Smooth muscle cell (in vitro differentiated cells): Measurements from ENCODE around the gene MYCBPAP. TPM values are rescaled to one million over a fixed set of nuclear protein-coding genes. Genes with fewer than 3 reads are reported as not detected.

Experiments
- DNase-seq: peaks from one replicate; lab custom pipeline; 2025; ENCODE audit not compliant: unreplicated experiment; lab: John Stamatoyannopoulos, UW
- H2AFZ ChIP-seq: fragments of 200-600 bp; sonication (generic); 2 replicates; pipeline ENCODE4 v1.6.0; 2016; ENCODE audit warnings: antibody characterized with exemption, low read depth, mild to moderate bottlenecking
- H3F3A ChIP-seq: fragments of 200-600 bp; sonication (generic); 2 replicates; pipeline ENCODE4 v1.6.0; 2017; ENCODE audit warnings: antibody characterized with exemption, low read depth
- H3K27ac ChIP-seq: fragments of 200-600 bp; sonication (generic); 2 replicates; pipeline ENCODE4 v1.5.1; 2016; ENCODE audit warnings: low read depth, mild to moderate bottlenecking
- H3K27me3 ChIP-seq: fragments of 200-600 bp; sonication (generic); 2 replicates; pipeline ENCODE4 v1.6.1; 2016; ENCODE audit warnings: low read depth, mild to moderate bottlenecking
- H3K36me3 ChIP-seq: fragments of 200-600 bp; sonication (generic); 2 replicates; pipeline ENCODE4 v1.5.1; 2016; ENCODE audit warnings: low read depth
- H3K4me1 ChIP-seq: fragments of 200-600 bp; sonication (generic); 2 replicates; pipeline ENCODE4 v1.5.1; 2016; ENCODE audit warnings: low read depth
- H3K4me2 ChIP-seq: fragments of 200-600 bp; sonication (generic); 2 replicates; pipeline ENCODE4 v1.6.0; 2016; ENCODE audit warnings: mild to moderate bottlenecking
- H3K4me3 ChIP-seq: fragments of 200-600 bp; sonication (generic); 2 replicates; pipeline ENCODE4 v1.5.1; 2016; ENCODE audit warnings: mild to moderate bottlenecking
- H3K79me2 ChIP-seq: fragments of 200-600 bp; sonication (generic); 2 replicates; pipeline ENCODE4 v1.6.0; 2016; ENCODE audit warnings: low read depth, mild to moderate bottlenecking
- H3K9ac ChIP-seq: fragments of 200-600 bp; sonication (generic); 2 replicates; pipeline ENCODE4 v1.6.0; 2016; ENCODE audit warnings: low read depth
- H3K9me3 ChIP-seq: fragments of 200-600 bp; sonication (generic); replicated peaks from 2 replicates; pipeline ENCODE4 v1.5.1; 2016; ENCODE audit warnings: low read depth
- H4K20me1 ChIP-seq: fragments of 200-600 bp; sonication (generic); 2 replicates; pipeline ENCODE4 v1.6.0; 2016; ENCODE audit warnings: low read depth
- CTCF ChIP-seq: fragments of 200-600 bp; sonication (generic); IDR thresholded peaks from 2 replicates; pipeline ENCODE4 v1.5.1; 2017; ENCODE audit warnings: borderline replicate concordance, mild to moderate bottlenecking, antibody characterized with exemption; ENCODE audit not compliant: insufficient read depth, poor library complexity, severe bottlenecking
- WGBS: methylation state at CpG from one replicate; pipeline ENCODE4 v1.1.7; 2016; ENCODE audit warnings: low lambda C conversion rate; 5-methylcytosine and 5-hydroxymethylcytosine counted together
- polyA plus RNA-seq: library from polyadenylated mRNA; unstranded; fragments of >200 nt; fragmentation: Nextera tagmentation; extraction: Ambion mirVana; gene quantifications from 2 replicates; pipeline ENCODE4 v1.2.1, GENCODE V29; 2016
- total RNA-seq: library from RNA; depleted of rRNA; stranded (reverse); fragments of >200 nt; gene quantifications from 2 replicates; pipeline ENCODE4 v1.2.3, GENCODE V29; 2014

The MYCBPAP gene
- total and polyA plus RNA-seq, 2 experiments from 2014 or later, result 0.90 to 0.97 TPM

- Histone ChIP-seq H3K4me2 (peak overlapping the region; percentile 83), H4K20me1 (no peaks in the 10 kb centered on the region), H3K27ac (no peak overlapping the region), H3K9ac (no peak overlapping the region), H2AFZ (peak overlapping the region; percentile 16), H3K79me2 (no peaks in the 10 kb centered on the region), H3K27me3 (peaks cover 39% of the 10 kb centered on the region), H3K4me3 (peak overlapping the region; percentile 46), H3K36me3 (no peaks in the 10 kb centered on the region), H3K9me3 (no peaks in the 10 kb centered on the region), H3K4me1 (peaks cover 25% of the 10 kb centered on the region), H3F3A (no peaks in the 10 kb centered on the region)
- no peak for DNase-seq
- WGBS, result 4% methylated on average over 17 of the region's 17 CpGs
- TF ChIP-seq CTCF, result no peak
Measured at GRCh38 chr17:50533720-50534148, 25.5 kb downstream of the MYCBPAP start.

- Histone ChIP-seq H3K79me2 (no peaks in the 10 kb centered on the region), H3K4me2 (peak overlapping the region; percentile 83), H4K20me1 (no peaks in the 10 kb centered on the region), H3K9me3 (no peaks in the 10 kb centered on the region), H3K27me3 (peaks cover 35% of the 10 kb centered on the region), H2AFZ (peak overlapping the region; percentile 16), H3F3A (no peaks in the 10 kb centered on the region), H3K4me1 (peaks cover 25% of the 10 kb centered on the region), H3K4me3 (peak overlapping the region; percentile 46), H3K27ac (peak overlapping the region; percentile 28), H3K9ac (no peak overlapping the region), H3K36me3 (no peaks in the 10 kb centered on the region)
- TF ChIP-seq CTCF, result peak; percentile 31
- 40% methylated on average over 22 of the region's 24 CpGs for WGBS
- DNase-seq, result no peak
Measured at GRCh38 chr17:50534222-50534978, 26.2 kb downstream of the MYCBPAP start.

- Histone ChIP-seq H3K36me3 (no peaks in the 10 kb centered on the region), H2AFZ (no peak overlapping the region), H3K4me3 (peak overlapping the region; percentile 46), H3K4me2 (peak overlapping the region; percentile 83), H4K20me1 (no peaks in the 10 kb centered on the region), H3F3A (no peaks in the 10 kb centered on the region), H3K27ac (no peak overlapping the region), H3K9ac (no peak overlapping the region), H3K79me2 (no peaks in the 10 kb centered on the region), H3K27me3 (peaks cover 33% of the 10 kb centered on the region), H3K9me3 (no peaks in the 10 kb centered on the region), H3K4me1 (peaks cover 25% of the 10 kb centered on the region)
- no peak for TF ChIP-seq CTCF
- DNase-seq, result no peak
- WGBS, result 91% methylated on average over 2 of the region's 2 CpGs
Measured at GRCh38 chr17:50534979-50535326, 26.7 kb downstream of the MYCBPAP start.

- Histone ChIP-seq H3K27ac (no peak overlapping the region), H3K4me3 (no peak overlapping the region), H3K4me1 (peaks cover 25% of the 10 kb centered on the region), H3K27me3 (peaks cover 33% of the 10 kb centered on the region), H3F3A (no peaks in the 10 kb centered on the region), H3K9ac (no peak overlapping the region), H3K36me3 (no peaks in the 10 kb centered on the region), H3K9me3 (no peaks in the 10 kb centered on the region), H2AFZ (no peak overlapping the region), H4K20me1 (no peaks in the 10 kb centered on the region), H3K4me2 (peak overlapping the region; percentile 83), H3K79me2 (no peaks in the 10 kb centered on the region)
- DNase-seq, result no peak
- no peak for TF ChIP-seq CTCF
- 93% methylated on average over 7 of the region's 7 CpGs for WGBS
Measured at GRCh38 chr17:50535407-50535806, 27.2 kb downstream of the MYCBPAP start.
